H1 (cell line): ENCODE measurements around the gene THRB. TPM values are rescaled to one million over a fixed set of nuclear protein-coding genes. Genes with fewer than 3 reads are reported as not detected.

Source experiments
- CTCF ChIA-PET: fragments of 300-600 bp; sonication (Branson Sonifier 250); formaldehyde crosslinking; loops from one replicate; lab custom pipeline; 2021; ENCODE audit not compliant: partially characterized antibody; lab: Charles Lee
- POLR2A ChIA-PET: fragments of 300-600 bp; sonication (Branson Sonifier 250); formaldehyde crosslinking; loops from one replicate; lab custom pipeline; 2021; ENCODE audit warnings: inconsistent platforms; ENCODE audit not compliant: partially characterized antibody; lab: Charles Lee
- DNase-seq, 2 experiments: peaks; one replicate each; pipeline versions ENCODE4 v3.0.0 to v3.0.0-alpha.2; 2010 to 2022; ENCODE audit warnings: low spot score in 2 of 2, low read depth in 1 of 2, mixed read lengths in 1 of 2
- FAIRE-seq: peaks from 2 replicates; lab custom pipeline; 2011; peaks lifted over from hg19 to GRCh38; lab: Jason Lieb, UNC
- H2AFZ ChIP-seq: 2 replicates; pipeline ENCODE4 v1.8.1; 2012; ENCODE audit warnings: low read length, inconsistent platforms
- H2AK5ac ChIP-seq: 2 replicates; pipeline ENCODE4 v1.6.1; 2013; ENCODE audit warnings: low read depth, low read length
- H2BK120ac ChIP-seq: replicated peaks from 2 replicates; pipeline ENCODE3; 2013; ENCODE audit warnings: low read depth, low read length, inconsistent platforms
- H2BK12ac ChIP-seq: 2 replicates; pipeline ENCODE4 v1.6.1; 2013; ENCODE audit warnings: low read depth, low read length
- H2BK15ac ChIP-seq: 2 replicates; pipeline ENCODE4 v1.6.1; 2013; ENCODE audit warnings: low read length
- H2BK20ac ChIP-seq: 2 replicates; pipeline ENCODE4 v1.6.1; 2013; ENCODE audit warnings: low read length
- H2BK5ac ChIP-seq: 2 replicates; pipeline ENCODE4 v1.6.1; 2013; ENCODE audit warnings: low read depth, low read length
- H3K14ac ChIP-seq: 2 replicates; pipeline ENCODE4 v1.6.1; 2013; ENCODE audit warnings: inconsistent platforms; ENCODE audit not compliant: insufficient read length
- H3K18ac ChIP-seq: 2 replicates; pipeline ENCODE4 v1.6.1; 2013; ENCODE audit warnings: low read length; ENCODE audit errors: extremely low read depth
- H3K23ac ChIP-seq: 2 replicates; pipeline ENCODE4 v1.6.1; 2013; ENCODE audit warnings: inconsistent platforms; ENCODE audit not compliant: insufficient read length
- H3K23me2 ChIP-seq: 2 replicates; pipeline ENCODE4 v1.6.1; 2013; ENCODE audit warnings: low read depth, low read length
- H3K27ac ChIP-seq: 2 replicates; pipeline ENCODE4 v1.6.1; 2011; ENCODE audit warnings: low read depth, low read length, inconsistent platforms
- H3K27me3 ChIP-seq, 4 experiments: replicated peaks in 1 of 4; 1 replicate in 1 of 4; 2 replicates in 3 of 4; pipeline versions ENCODE4 v1.6.1 to v1.8.1; 2011 to 2013; ENCODE audit warnings: low read length in 3 of 4, mild to moderate bottlenecking in 3 of 4, inconsistent platforms in 2 of 4, mixed read lengths in 2 of 4, moderate library complexity in 1 of 4; ENCODE audit not compliant: control insufficient read depth in 3 of 4, insufficient read depth in 3 of 4; ENCODE audit errors: extremely low read depth in 1 of 4
- H3K36me3 ChIP-seq, 4 experiments: 2 replicates each; pipeline versions ENCODE4 v1.6.1 to v1.8.1; 2011 to 2013; ENCODE audit warnings: mild to moderate bottlenecking in 4 of 4, low read length in 3 of 4, moderate library complexity in 2 of 4, control low read depth in 1 of 4, inconsistent platforms in 1 of 4; ENCODE audit not compliant: insufficient read depth in 4 of 4, control insufficient read depth in 2 of 4
- H3K4ac ChIP-seq: replicated peaks from 2 replicates; pipeline ENCODE3; 2013; ENCODE audit warnings: low read length, low read depth, mixed read lengths, inconsistent platforms; ENCODE audit not compliant: insufficient read length
- H3K4me1 ChIP-seq, 4 experiments: replicated peaks in 1 of 4; 1 replicate in 1 of 4; 2 replicates in 3 of 4; pipeline versions ENCODE4 v1.6.1 to v1.8.1; 2011 to 2013; ENCODE audit warnings: low read length in 3 of 4, inconsistent platforms in 2 of 4, mixed read lengths in 1 of 4; ENCODE audit not compliant: insufficient read depth in 4 of 4, control insufficient read depth in 3 of 4
- H3K4me2 ChIP-seq, 2 experiments: 2 replicates each; pipeline versions ENCODE4 v1.6.1 to v1.8.1; 2011 to 2013; ENCODE audit warnings: low read depth in 2 of 2, low read length in 2 of 2, control low read depth in 1 of 2, inconsistent platforms in 1 of 2, mild to moderate bottlenecking in 1 of 2; ENCODE audit not compliant: insufficient read depth in 1 of 2
- H3K4me3 ChIP-seq, 4 experiments: fragments of 200-600, 300-600 bp in 1 of 4; sonication (generic), shearing (Covaris generic), sonication (Bioruptor Twin) in 1 of 4; 2 replicates each; pipeline versions ENCODE4 v1.5.1 to v1.8.1; 2011 to 2016; ENCODE audit warnings: low read length in 4 of 4, low read depth in 3 of 4, control low read depth in 2 of 4, inconsistent platforms in 2 of 4, mild to moderate bottlenecking in 2 of 4, mixed read lengths in 1 of 4, moderate library complexity in 1 of 4; ENCODE audit not compliant: insufficient read depth in 2 of 4; ENCODE audit errors: extremely low read depth in 1 of 4
- H3K56ac ChIP-seq: replicated peaks from 2 replicates; pipeline ENCODE3; 2013; ENCODE audit warnings: low read depth, mild to moderate bottlenecking, mixed read lengths, low read length, inconsistent platforms; ENCODE audit not compliant: insufficient read length
- H3K79me1 ChIP-seq: 2 replicates; pipeline ENCODE4 v1.6.1; 2013; ENCODE audit warnings: low read depth, low read length, control low read depth
- H3K79me2 ChIP-seq, 2 experiments: 2 replicates each; pipeline versions ENCODE4 v1.6.1 to v1.8.1; 2012 to 2013; ENCODE audit warnings: low read length in 2 of 2, mild to moderate bottlenecking in 2 of 2, inconsistent platforms in 1 of 2; ENCODE audit not compliant: insufficient read depth in 2 of 2, control insufficient read depth in 1 of 2
- H3K9ac ChIP-seq, 4 experiments: replicated peaks in 1 of 4; 1 replicate in 1 of 4; 2 replicates in 3 of 4; pipeline versions ENCODE4 v1.6.1 to v1.8.1; 2011 to 2013; ENCODE audit warnings: low read depth in 3 of 4, low read length in 3 of 4, control low read depth in 2 of 4, mild to moderate bottlenecking in 2 of 4, moderate library complexity in 2 of 4, inconsistent platforms in 1 of 4; ENCODE audit errors: extremely low read depth in 1 of 4
- H3K9me3 ChIP-seq, 2 experiments: 2 replicates each; pipeline versions ENCODE4 v1.6.1 to v1.8.1; 2012 to 2013; ENCODE audit warnings: mild to moderate bottlenecking in 2 of 2, moderate library complexity in 2 of 2, control low read depth in 1 of 2, inconsistent platforms in 1 of 2, low read depth in 1 of 2, low read length in 1 of 2, mixed read lengths in 1 of 2; ENCODE audit not compliant: insufficient read depth in 2 of 2
- H4K20me1 ChIP-seq, 2 experiments: replicated peaks in 1 of 2; 2 replicates each; pipeline versions ENCODE3 to v1.8.1; 2011 to 2013; ENCODE audit warnings: inconsistent platforms in 2 of 2, low read length in 2 of 2, mild to moderate bottlenecking in 1 of 2; ENCODE audit not compliant: insufficient read depth in 2 of 2, control insufficient read depth in 1 of 2
- H4K5ac ChIP-seq: 2 replicates; pipeline ENCODE4 v1.6.1; 2013; ENCODE audit warnings: low read length, low read depth, mixed read lengths, inconsistent platforms; ENCODE audit not compliant: insufficient read length
- H4K8ac ChIP-seq: 2 replicates; pipeline ENCODE4 v1.8.0; 2013; ENCODE audit warnings: mild to moderate bottlenecking, moderate library complexity, low read length, inconsistent platforms; ENCODE audit not compliant: insufficient read depth; ENCODE audit errors: extremely low read depth
- H4K91ac ChIP-seq: replicated peaks from 2 replicates; pipeline ENCODE3; 2013; ENCODE audit warnings: low read length, mixed read lengths, inconsistent platforms; ENCODE audit not compliant: insufficient read length
- CTCF ChIP-seq, 3 experiments: IDR thresholded peaks; 1 replicate in 2 of 3; 2 replicates in 1 of 3; pipeline versions ENCODE4 v1.5.1 to v1.6.1; 2011; ENCODE audit warnings: low read length in 3 of 3, mild to moderate bottlenecking in 3 of 3, inconsistent platforms in 2 of 3, low read depth in 1 of 3, moderate library complexity in 1 of 3; ENCODE audit not compliant: insufficient read depth in 1 of 3; ENCODE audit errors: control extremely low read depth in 1 of 3
- HDAC2 ChIP-seq, 2 experiments: fragments of 300-600 bp in 1 of 2; sonication (generic) in 1 of 2; IDR thresholded peaks; 2 replicates each; pipeline ENCODE4 v1.6.1; 2011 to 2012; ENCODE audit warnings: low read depth in 2 of 2, low read length in 2 of 2, mild to moderate bottlenecking in 2 of 2, moderate library complexity in 2 of 2, borderline replicate concordance in 1 of 2, inconsistent platforms in 1 of 2
- SAP30 ChIP-seq: fragments of 300-600 bp; sonication (generic); IDR thresholded peaks from 2 replicates; pipeline ENCODE4 v1.7.1; 2012; ENCODE audit warnings: low read length, moderate library complexity, mild to moderate bottlenecking, inconsistent platforms; ENCODE audit not compliant: insufficient read depth, insufficient replicate concordance
- YY1 ChIP-seq: IDR thresholded peaks from 2 replicates; pipeline ENCODE4 v1.6.1; 2011; ENCODE audit warnings: low read depth, mild to moderate bottlenecking, low read length
- WGBS, 2 experiments: shearing (Covaris generic) in 1 of 2; methylation state at CpG; one replicate each; pipeline versions ENCODE4 v1.1.6 to v1.1.7; 2013 to 2015; ENCODE audit warnings: low lambda C conversion rate in 2 of 2, mixed read lengths in 2 of 2, inconsistent platforms in 1 of 2, low coverage in 1 of 2, missing lambda C conversion rate in 1 of 2; ENCODE audit not compliant: insufficient replicate concordance in 2 of 2, insufficient coverage in 1 of 2, insufficient read length in 1 of 2; ENCODE audit errors: extremely low coverage in 1 of 2, missing lambda C conversion rate in 1 of 2; 5-methylcytosine and 5-hydroxymethylcytosine counted together
- polyA plus RNA-seq, 7 experiments: library from polyadenylated mRNA; depleted of rRNA in 3 of 7; stranded (reverse) in 5 of 7; unstranded in 2 of 7; fragments of >200 nt in 5 of 7; fragments of 200-250 nt in 2 of 7; gene quantifications; 1 replicate in 5 of 7; 2 replicates in 1 of 7; 4 replicates in 1 of 7; pipeline versions ENCODE4 v1.2.1 to v1.2.3, GENCODE V29; 2011 to 2013; ENCODE audit warnings: missing spikeins in 2 of 7, mixed read lengths in 2 of 7
- total RNA-seq: library from RNA; stranded (reverse); fragmentation: NEBNext Ultra II Directional; extraction: Animal tissue kit (Norgen Biotek cat#: 25700); gene quantifications from 2 replicates; pipeline ENCODE4 v1.2.1, GENCODE V29; 2021

The THRB gene
- total and polyA plus RNA-seq, 2 of the 8 experiments (the other 6 are each of a cell fraction or from before 2014, with no cell fraction given): 0.98 to 3.9 TPM

GRCh38 chr3:24174614-24175013, 320.0 kb downstream of the THRB start:
- DNase-seq (no peak), FAIRE-seq (no peak)
- Histone ChIP-seq H3K14ac (no peak overlapping the region), H3K79me1 (no peaks in the 10 kb centered on the region), H3K4ac (no peak overlapping the region), H2BK15ac (no peak overlapping the region), H3K23ac (no peak overlapping the region), H3K36me3 (no peaks in the 10 kb centered on the region), H3K18ac (no peak overlapping the region), H2BK20ac (no peak overlapping the region), H3K23me2 (no peaks in the 10 kb centered on the region), H3K27ac (no peak overlapping the region), H2AFZ (no peak overlapping the region), H3K9me3 (no peaks in the 10 kb centered on the region), H3K79me2 (no peaks in the 10 kb centered on the region), H4K8ac (no peak overlapping the region), H2BK12ac (no peak overlapping the region), H2BK5ac (no peak overlapping the region), H4K91ac (no peak overlapping the region), H2BK120ac (no peak overlapping the region), H3K4me1 (peaks cover 0 to 8% (median 5%) of the 10 kb centered on the region in 4 experiments; a peak in 2 of 7 replicates), H2AK5ac (no peak overlapping the region), H3K9ac (no peak overlapping the region), H4K20me1 (no peaks in the 10 kb centered on the region), H3K56ac (no peak overlapping the region), H3K27me3 (no peaks in the 10 kb centered on the region), H3K4me3 (no peak overlapping the region), H3K4me2 (no peak overlapping the region), H4K5ac (no peak overlapping the region)
- CTCF ChIA-PET: interaction anchor here (1.8 to 5.9 kb wide), 3 partner anchors 12 to 86 kb away, joined by 5 to 38 read pairs (median 10); no protein-coding TSS in a partner anchor
- POLR2A ChIA-PET: no interaction called here
- TF ChIP-seq HDAC2 (IDR thresholded peaks at IDR 0.05; ENCODE audit: borderline replicate concordance in 1 of 2, low read depth in 2 of 2, low read length in 2 of 2) (no peak), YY1 (no peak), CTCF (IDR thresholded peaks at IDR 0.05; ENCODE audit: control extremely low read depth in 1 of 3, insufficient read depth in 1 of 3, low read depth in 1 of 3, low read length in 3 of 3) (no peak), SAP30 (no peak)
- WGBS, 2 experiments: 94% methylated on average over 2 of the region's 2 CpGs; no CpG with 5 or more reads in 1 of the 2 experiments
